ENCODE results near the gene ANKRD2.

- no peak for TF ChIP-seq CTCF (conservative IDR thresholded peaks at IDR 0.05 in 1 of 2, IDR thresholded peaks at IDR 0.05 in 1 of 2; ENCODE audit: low read depth in 1 of 2, low read length in 2 of 2)
- no peak for TF ChIP-seq EZH2 (IDR thresholded peaks at IDR 0.05; ENCODE audit: low read length, missing control alignments)
Measured at GRCh38 chr10:97548828-97549455, 23.6 kb upstream of the ANKRD2 start.
